Measurements from ENCODE around the gene MAPT. TPM values are rescaled to one million over a fixed set of nuclear protein-coding genes. Genes with fewer than 3 reads are reported as not detected.

The MAPT gene
- total RNA-seq, 2 donors from 2014 or later = 11.7 to 14.7 TPM

- no peaks in the 10 kb centered on the region for H3K36me3 ChIP-seq
- intact Hi-C loops (cut with DNase I) = no loop called here
- H3K4me1 ChIP-seq (replicated peaks) = no peaks in the 10 kb centered on the region
- 93% methylated on average over 4 of the region's 4 CpGs for WGBS
- no peaks in the 10 kb centered on the region for H3K9me3 ChIP-seq
- no peaks in the 10 kb centered on the region for H3K27me3 ChIP-seq (replicated peaks; ENCODE audit: insufficient read depth)
- no peak overlapping the region for H3K4me3 ChIP-seq
- TF ChIP-seq CTCF (IDR thresholded peaks at IDR 0.05) = no peak
- no peak for TF ChIP-seq POLR2A (IDR thresholded peaks at IDR 0.05)
- TF ChIP-seq POLR2AphosphoS5 (IDR thresholded peaks at IDR 0.05) = no peak
- H3K27ac ChIP-seq = no peak overlapping the region
- DNase-seq (ENCODE audit: low spot score) = no peak
These were observed 91.1 kb downstream of the MAPT start for GRCh38 chr17:45985447-45985846.

GRCh38 chr17:45986056-45986455 lies 91.7 kb downstream of the MAPT start:
- no peaks in the 10 kb centered on the region for H3K4me1 ChIP-seq (replicated peaks)
- H3K36me3 ChIP-seq = no peaks in the 10 kb centered on the region
- intact Hi-C loops (cut with DNase I) = no loop called here
- DNase-seq (ENCODE audit: low spot score) = no peak
- H3K27ac ChIP-seq = no peak overlapping the region
- H3K4me3 ChIP-seq = no peak overlapping the region
- no peaks in the 10 kb centered on the region for H3K9me3 ChIP-seq
- H3K27me3 ChIP-seq (replicated peaks; ENCODE audit: insufficient read depth) = no peaks in the 10 kb centered on the region
- TF ChIP-seq POLR2A (IDR thresholded peaks at IDR 0.05) = no peak
- TF ChIP-seq POLR2AphosphoS5 (IDR thresholded peaks at IDR 0.05) = no peak
- 89% methylated on average over 4 of the region's 4 CpGs for WGBS

GRCh38 chr17:45987706-45988105 lies 93.4 kb downstream of the MAPT start:
- Histone ChIP-seq H3K27ac (no peak overlapping the region), H3K4me3 (no peak overlapping the region), H3K9me3 (no peaks in the 10 kb centered on the region), H3K36me3 (no peaks in the 10 kb centered on the region), H3K4me1 (replicated peaks) (no peaks in the 10 kb centered on the region), H3K27me3 (replicated peaks; ENCODE audit: insufficient read depth) (no peaks in the 10 kb centered on the region)
- WGBS = 76% methylated on average over 5 of the region's 5 CpGs
- intact Hi-C loops (cut with DNase I) = no loop called here
- TF ChIP-seq POLR2AphosphoS5 (IDR thresholded peaks at IDR 0.05) = no peak
- no peak for TF ChIP-seq CTCF (IDR thresholded peaks at IDR 0.05)
- TF ChIP-seq POLR2A (IDR thresholded peaks at IDR 0.05) = no peak
- DNase-seq (ENCODE audit: low spot score) = no peak

GRCh38 chr17:45989759-45990158 lies 95.4 kb downstream of the MAPT start:
- no peaks in the 10 kb centered on the region for H3K27me3 ChIP-seq (replicated peaks; ENCODE audit: insufficient read depth)
- no peak overlapping the region for H3K27ac ChIP-seq
- intact Hi-C loops (cut with DNase I) = no loop called here
- WGBS = 80% methylated on average over 3 of the region's 3 CpGs
- TF ChIP-seq POLR2A (IDR thresholded peaks at IDR 0.05) (no peak), CTCF (IDR thresholded peaks at IDR 0.05) (no peak), POLR2AphosphoS5 (IDR thresholded peaks at IDR 0.05) (no peak)
- no peak overlapping the region for H3K4me3 ChIP-seq
- DNase-seq (ENCODE audit: low spot score) = no peak
- no peaks in the 10 kb centered on the region for H3K4me1 ChIP-seq (replicated peaks)
- H3K9me3 ChIP-seq = no peaks in the 10 kb centered on the region
- no peaks in the 10 kb centered on the region for H3K36me3 ChIP-seq

- no peak for TF ChIP-seq POLR2A (IDR thresholded peaks at IDR 0.05)
- no peak for TF ChIP-seq CTCF (IDR thresholded peaks at IDR 0.05)
- no peaks in the 10 kb centered on the region for H3K36me3 ChIP-seq
- H3K27ac ChIP-seq = no peak overlapping the region
- no peaks in the 10 kb centered on the region for H3K27me3 ChIP-seq (replicated peaks; ENCODE audit: insufficient read depth)
- H3K4me1 ChIP-seq (replicated peaks) = no peaks in the 10 kb centered on the region
- no peak for DNase-seq (ENCODE audit: low spot score)
- H3K9me3 ChIP-seq = no peaks in the 10 kb centered on the region
- WGBS = 86% methylated on average over 6 of the region's 6 CpGs
- intact Hi-C loops (cut with DNase I) = no loop called here
- H3K4me3 ChIP-seq = no peak overlapping the region
These were observed 96.5 kb downstream of the MAPT start for GRCh38 chr17:45990886-45991285.

Measured in prostate gland (tissue), 2 donors.